Measurements from ENCODE around the gene NOB1.

- no peak for TF ChIP-seq CTCF (conservative IDR thresholded peaks at IDR 0.05; ENCODE audit: low read depth, low read length)
- no peak for TF ChIP-seq RAD21 (IDR thresholded peaks at IDR 0.05; ENCODE audit: low read length)
Observed at GRCh38 chr16:69712277-69712676, 42.4 kb downstream of the NOB1 start.

Data from IMR-90 (cell line).